Neural progenitor cell (in vitro differentiated cells): Measurements from ENCODE around the gene RSL1D1. TPM values are rescaled to one million over a fixed set of nuclear protein-coding genes. Genes with fewer than 3 reads are reported as not detected.

ENCODE experiments used
- DNase-seq: peaks from one replicate; pipeline ENCODE4 v3.0.0-alpha.2; 2016; ENCODE audit warnings: low spot score
- H2AFZ ChIP-seq: fragments of 200-600 bp; sonication (generic); replicated peaks from 2 replicates; pipeline ENCODE4 v1.6.1; 2016; ENCODE audit warnings: antibody characterized with exemption
- H3F3A ChIP-seq: fragments of 200-600 bp; sonication (generic); 2 replicates; pipeline ENCODE4 v1.6.1; 2016; ENCODE audit warnings: antibody characterized with exemption, low read depth
- H3K27ac ChIP-seq: fragments of 200-600 bp; sonication (generic); 2 replicates; pipeline ENCODE4 v1.5.1; 2016; ENCODE audit warnings: mild to moderate bottlenecking
- H3K27me3 ChIP-seq: fragments of 200-600 bp; sonication (generic); 2 replicates; pipeline ENCODE4 v1.6.1; 2016; ENCODE audit warnings: mild to moderate bottlenecking, moderate library complexity
- H3K36me3 ChIP-seq: fragments of 200-600 bp; sonication (generic); 2 replicates; pipeline ENCODE4 v1.5.1; 2016
- H3K4me1 ChIP-seq: fragments of 200-600 bp; sonication (generic); 2 replicates; pipeline ENCODE4 v1.6.1; 2016; ENCODE audit warnings: mixed run types
- H3K4me2 ChIP-seq: fragments of 200-600 bp; sonication (generic); 2 replicates; pipeline ENCODE4 v1.6.1; 2016
- H3K4me3 ChIP-seq: fragments of 200-600 bp; sonication (generic); 2 replicates; pipeline ENCODE4 v1.5.1; 2016
- H3K79me2 ChIP-seq: fragments of 200-600 bp; sonication (generic); 2 replicates; pipeline ENCODE4 v1.6.1; 2016; ENCODE audit warnings: low read depth
- H3K9ac ChIP-seq: fragments of 200-600 bp; sonication (generic); 2 replicates; pipeline ENCODE4 v1.6.1; 2016
- H3K9me3 ChIP-seq: fragments of 200-600 bp; sonication (generic); 2 replicates; pipeline ENCODE4 v1.5.1; 2016; ENCODE audit warnings: low read depth
- H4K20me1 ChIP-seq: fragments of 200-600 bp; sonication (generic); 2 replicates; pipeline ENCODE4 v1.6.1; 2016; ENCODE audit warnings: low read depth
- H3K27ac Mint-ChIP-seq: 3 replicates; pipeline ENCODE4 v1.8.0; 2021; ENCODE audit warnings: mixed read lengths
- H3K27me3 Mint-ChIP-seq: 2 replicates; pipeline ENCODE4 v1.8.0; 2022; ENCODE audit warnings: low read depth, mild to moderate bottlenecking, inconsistent platforms, moderate library complexity, mixed read lengths; ENCODE audit not compliant: insufficient read depth
- H3K36me3 Mint-ChIP-seq: 3 replicates; pipeline ENCODE4 v1.8.0; 2021; ENCODE audit warnings: mixed read lengths
- H3K4me1 Mint-ChIP-seq: 3 replicates; pipeline ENCODE4 v1.8.0; 2021; ENCODE audit warnings: mixed read lengths
- H3K4me3 Mint-ChIP-seq: 3 replicates; pipeline ENCODE4 v1.8.0; 2021; ENCODE audit warnings: mild to moderate bottlenecking, moderate library complexity, mixed read lengths
- H3K9me3 Mint-ChIP-seq: 3 replicates; pipeline ENCODE4 v1.8.0; 2020; ENCODE audit warnings: mixed read lengths
- CTCF ChIP-seq: fragments of 200-600 bp; sonication (generic); IDR thresholded peaks from 2 replicates; pipeline ENCODE4 v1.5.1; 2017; ENCODE audit warnings: antibody characterized with exemption, mild to moderate bottlenecking
- EZH2 ChIP-seq: fragments of 200-600 bp; sonication (generic); IDR thresholded peaks from 2 replicates; pipeline ENCODE4 v1.6.1; 2017; ENCODE audit warnings: antibody characterized with exemption, mild to moderate bottlenecking, moderate library complexity
- EZH2phosphoT487 ChIP-seq: fragments of 200-600 bp; sonication (generic); IDR thresholded peaks from 2 replicates; pipeline ENCODE4 v1.6.1; 2017; ENCODE audit warnings: antibody characterized with exemption
- total RNA-seq: library from RNA; depleted of rRNA; stranded (reverse); fragments of >200 nt; gene quantifications from 2 replicates; pipeline ENCODE4 v1.2.3, GENCODE V29; 2015; ENCODE audit warnings: low replicate concordance

Gene RSL1D1
- total RNA-seq, 1 donor from 2014 or later = 384 TPM

- Histone ChIP-seq H3K4me2 (peak overlapping the region; percentile 89), H3F3A (peaks cover 40% of the 10 kb centered on the region), H3K36me3 (no peaks in the 10 kb centered on the region), H3K9ac (peak overlapping the region; percentile 86), H2AFZ (no peak overlapping the region), H3K27ac (peak overlapping the region; percentile 81), H3K9me3 (no peaks in the 10 kb centered on the region), H3K79me2 (peaks cover 77% of the 10 kb centered on the region), H3K27me3 (no peaks in the 10 kb centered on the region), H4K20me1 (peaks cover 46% of the 10 kb centered on the region), H3K4me3 (peak overlapping the region; percentile 97), H3K4me1 (peaks cover 20% of the 10 kb centered on the region)
- Mint-ChIP-seq H3K27me3 (no peaks in the 10 kb centered on the region), H3K36me3 (peaks cover 6% of the 10 kb centered on the region), H3K9me3 (no peaks in the 10 kb centered on the region), H3K27ac (peak overlapping the region; percentile 94), H3K4me3 (peak overlapping the region; percentile 92), H3K4me1 (peaks cover 48% of the 10 kb centered on the region)
- TF ChIP-seq EZH2phosphoT487 (no peak), EZH2 (no peak), CTCF (no peak)
- DNase-seq = peak; percentile 80
These were observed 54.8 kb downstream of the RSL1D1 start for GRCh38 chr16:11796227-11797165.

- H3K79me2 ChIP-seq = peaks cover 84% of the 10 kb centered on the region
- no peak overlapping the region for H2AFZ ChIP-seq
These were observed 55.5 kb downstream of the RSL1D1 start for GRCh38 chr16:11795887-11796226.

GRCh38 chr16:11794996-11795886, 56.1 kb downstream of the RSL1D1 start:
- H3K9ac ChIP-seq = no peak overlapping the region
- H3K27ac Mint-ChIP-seq = peak overlapping the region; percentile 46
- peaks cover 59% of the 10 kb centered on the region for H4K20me1 ChIP-seq

More at GRCh38 chr16:11795887-11796226, 55.5 kb downstream of the RSL1D1 start:
- no peaks in the 10 kb centered on the region for H3K9me3 ChIP-seq
- Mint-ChIP-seq H3K36me3 (peaks cover 6% of the 10 kb centered on the region), H3K9me3 (no peaks in the 10 kb centered on the region), H3K4me3 (peak overlapping the region; percentile 92), H3K27ac (peak overlapping the region; percentile 46), H3K4me1 (peaks cover 54% of the 10 kb centered on the region), H3K27me3 (no peaks in the 10 kb centered on the region)
- peak overlapping the region; percentile 89 for H3K4me2 ChIP-seq
- TF ChIP-seq EZH2phosphoT487 (no peak), CTCF (no peak), EZH2 (no peak)
- H3K4me1 ChIP-seq = peaks cover 24% of the 10 kb centered on the region
- peak overlapping the region; percentile 2 for H3K27ac ChIP-seq
- H3F3A ChIP-seq = peaks cover 46% of the 10 kb centered on the region
- H3K27me3 ChIP-seq = no peaks in the 10 kb centered on the region
- H3K36me3 ChIP-seq = no peaks in the 10 kb centered on the region
- DNase-seq = no peak
- peaks cover 53% of the 10 kb centered on the region for H4K20me1 ChIP-seq
- H3K4me3 ChIP-seq = peak overlapping the region; percentile 97
- no peak overlapping the region for H3K9ac ChIP-seq

More at GRCh38 chr16:11794996-11795886, 56.1 kb downstream of the RSL1D1 start:
- DNase-seq = no peak
- H3K4me3 Mint-ChIP-seq = peak overlapping the region; percentile 92
- no peaks in the 10 kb centered on the region for H3K27me3 Mint-ChIP-seq
- Histone ChIP-seq H3K36me3 (no peaks in the 10 kb centered on the region), H3K27me3 (no peaks in the 10 kb centered on the region), H3K4me3 (peak overlapping the region; percentile 97), H3K9me3 (no peaks in the 10 kb centered on the region), H3K4me2 (peak overlapping the region; percentile 89), H3K4me1 (peaks cover 24% of the 10 kb centered on the region), H2AFZ (no peak overlapping the region), H3K79me2 (peaks cover 90% of the 10 kb centered on the region), H3K27ac (peak overlapping the region; percentile 9), H3F3A (peaks cover 46% of the 10 kb centered on the region)
- no peaks in the 10 kb centered on the region for H3K9me3 Mint-ChIP-seq
- TF ChIP-seq EZH2 = no peak
- no peak for TF ChIP-seq CTCF
- TF ChIP-seq EZH2phosphoT487 = no peak
- peaks cover 52% of the 10 kb centered on the region for H3K4me1 Mint-ChIP-seq
- peaks cover 7% of the 10 kb centered on the region for H3K36me3 Mint-ChIP-seq
